ENCODE measurements around the gene CLN5. TPM values are rescaled to one million over a fixed set of nuclear protein-coding genes. Genes with fewer than 3 reads are reported as not detected.

CLN5 gene
- total and polyA plus RNA-seq, 2 donors (not counting 3 experiments of a cell fraction or from before 2014, with no cell fraction given): 16.5 to 22.7 TPM

GRCh38 chr13:76973920-76974617 lies 17.8 kb upstream of the CLN5 start:
- intact Hi-C loops (cut with micrococcal nuclease): loop anchor here (10.0 kb wide), 1 partner anchor 499 kb away; no protein-coding TSS in a partner anchor
- no peaks in the 10 kb centered on the region for H3K9me3 ChIP-seq (replicated peaks; ENCODE audit: control insufficient read depth, insufficient read depth, low read length)
- H4K20me1 ChIP-seq (replicated peaks; ENCODE audit: control insufficient read depth, extremely low read depth, insufficient read depth, low read length): no peaks in the 10 kb centered on the region
- H3K36me3 ChIP-seq (ENCODE audit: control insufficient read depth in 2 of 2, extremely low read depth in 1 of 2, insufficient read depth in 2 of 2, low read length in 2 of 2): no peaks in the 10 kb centered on the region
- H3K4me2 ChIP-seq (ENCODE audit: insufficient read depth, low read length): no peak overlapping the region
- TF ChIP-seq FOS (IDR thresholded peaks at IDR 0.05; ENCODE audit: borderline replicate concordance, insufficient read depth, low read length) (no peak), GATA2 (IDR thresholded peaks at IDR 0.05; ENCODE audit: insufficient read depth, insufficient read length, low read depth, low read length) (no peak), MAX (IDR thresholded peaks at IDR 0.05; ENCODE audit: insufficient read depth, insufficient read length) (no peak), POLR2A (IDR thresholded peaks at IDR 0.05; ENCODE audit: low read depth, low read length) (no peak), MYC (IDR thresholded peaks at IDR 0.05; ENCODE audit: low read depth, low read length) (no peak), EZH2 (IDR thresholded peaks at IDR 0.05; ENCODE audit: borderline replicate concordance, low read depth, low read length, severe bottlenecking) (no peak), POLR2AphosphoS5 (IDR thresholded peaks at IDR 0.05; ENCODE audit: insufficient read depth, low read depth, low read length) (no peak), JUN (IDR thresholded peaks at IDR 0.05; ENCODE audit: borderline replicate concordance, insufficient read depth, insufficient read length, low read depth) (no peak), CTCF (IDR thresholded peaks at IDR 0.05; ENCODE audit: extremely low read depth in 1 of 2, insufficient read depth in 1 of 2, low read depth in 1 of 2, low read length in 2 of 2) (no peak)
- CTCF ChIA-PET: interaction anchor here (1.1 to 1.2 kb wide), 4 partner anchors 22 to 1100 kb away, joined by 3 read pairs; no protein-coding TSS in a partner anchor
- dilution Hi-C loops (cut with MboI; ENCODE audit: extremely low pct_ligation_motif_present, low sequenced_read_pairs): no loop called here
- H3K9ac ChIP-seq (replicated peaks; ENCODE audit: extremely low read depth, insufficient read depth, low read length): no peak overlapping the region
- BruUV-seq (replicated peaks): no TSS peak
- POLR2A ChIA-PET: no interaction called here
- DNase-seq (ENCODE audit: low read depth, low spot score): no peak
- H3K27ac ChIP-seq (ENCODE audit: insufficient read depth, low read depth, low read length): no peak overlapping the region
- FAIRE-seq: no peak
- H3K9me1 ChIP-seq (replicated peaks; ENCODE audit: control insufficient read depth, extremely low read depth, insufficient read depth, low read length): no peaks in the 10 kb centered on the region
- H2AFZ ChIP-seq (ENCODE audit: low read depth, low read length): no peak overlapping the region
- peaks cover 17% of the 10 kb centered on the region in 2 experiments for H3K27me3 ChIP-seq (ENCODE audit: control insufficient read depth in 2 of 2, insufficient read depth in 2 of 2, low read length in 2 of 2)
- H3K4me1 ChIP-seq (ENCODE audit: control insufficient read depth, extremely low read depth, insufficient read depth, low read length): no peaks in the 10 kb centered on the region
- H3K79me2 ChIP-seq (ENCODE audit: control insufficient read depth, insufficient read depth, low read length): no peaks in the 10 kb centered on the region
- no peak overlapping the region for H3K4me3 ChIP-seq (replicated peaks in 1 of 3; ENCODE audit: insufficient read depth in 1 of 3, low read depth in 1 of 3, low read length in 3 of 3)
